Fibroblast of pulmonary artery (primary cell): Measurements from ENCODE around the gene STX3.
A peak's percentile ranks its signal among the peaks of the same experiment; 100 is the strongest.

Source experiments
- DNase-seq: peaks from one replicate; pipeline ENCODE4 v3.0.0-alpha.2; 2010; ENCODE audit warnings: low read depth
- H3K4me3 ChIP-seq: replicated peaks from 2 replicates; pipeline ENCODE4 v1.5.1; 2011; ENCODE audit warnings: low read depth, mild to moderate bottlenecking, control low read depth, low read length, moderate library complexity
- CTCF ChIP-seq: IDR thresholded peaks from 2 replicates; pipeline ENCODE4 v1.5.1; 2011; ENCODE audit warnings: mild to moderate bottlenecking, control low read depth, low read length, inconsistent platforms; ENCODE audit errors: missing control alignments

STX3 gene

GRCh38 chr11:59766542-59767224, 11.5 kb downstream of the STX3 start:
- no peak for DNase-seq
- TF ChIP-seq CTCF, result no peak
- H3K4me3 ChIP-seq, result no peak overlapping the region

GRCh38 chr11:59767225-59767611, 12.0 kb downstream of the STX3 start:
- DNase-seq, result no peak
- no peak for TF ChIP-seq CTCF
- no peak overlapping the region for H3K4me3 ChIP-seq

- DNase-seq, result peak; percentile 11
- no peak overlapping the region for H3K4me3 ChIP-seq
- TF ChIP-seq CTCF, result no peak
Observed at GRCh38 chr11:59769111-59769510, 13.9 kb downstream of the STX3 start.

- no peak overlapping the region for H3K4me3 ChIP-seq
- DNase-seq, result no peak
- no peak for TF ChIP-seq CTCF
Observed at GRCh38 chr11:59769828-59770227, 14.7 kb downstream of the STX3 start.

GRCh38 chr11:59770319-59770718, 15.1 kb downstream of the STX3 start:
- no peak for TF ChIP-seq CTCF
- no peak overlapping the region for H3K4me3 ChIP-seq

GRCh38 chr11:59770869-59771268, 15.7 kb downstream of the STX3 start:
- H3K4me3 ChIP-seq, result no peak overlapping the region
- DNase-seq, result no peak
- TF ChIP-seq CTCF, result no peak

More at GRCh38 chr11:59770319-59770718, 15.1 kb downstream of the STX3 start:
- no peak for DNase-seq

- no peak for TF ChIP-seq CTCF
- H3K4me3 ChIP-seq, result no peak overlapping the region
- DNase-seq, result no peak
Observed at GRCh38 chr11:59771605-59772004, 16.4 kb downstream of the STX3 start.
